Liver (tissue), 9 donors: ENCODE measurements around the gene COL23A1. TPM values are rescaled to one million over a fixed set of nuclear protein-coding genes. Genes with fewer than 3 reads are reported as not detected.

Source experiments
- DNase-seq: peaks from one replicate; pipeline ENCODE4 v3.0.0-alpha.2; 2017; ENCODE audit warnings: low spot score
- H3K27ac ChIP-seq, 2 donors: one replicate each; pipeline ENCODE4 v1.7.0; 2013; ENCODE audit warnings: inconsistent platforms in 2 of 2, low read length in 2 of 2, control low read depth in 1 of 2, low read depth in 1 of 2, mild to moderate bottlenecking in 1 of 2
- H3K27me3 ChIP-seq, 4 donors: one replicate each; pipeline versions ENCODE4 v1.6.1 to v1.7.0; 2013; ENCODE audit warnings: low read length in 3 of 4, inconsistent platforms in 1 of 4, mild to moderate bottlenecking in 1 of 4, moderate library complexity in 1 of 4; ENCODE audit not compliant: control insufficient read depth in 4 of 4, insufficient read depth in 4 of 4
- H3K36me3 ChIP-seq, 4 donors: one replicate each; pipeline versions ENCODE4 v1.6.1 to v1.7.0; 2013; ENCODE audit warnings: low read length in 3 of 4, mild to moderate bottlenecking in 3 of 4, low read depth in 1 of 4, moderate library complexity in 1 of 4; ENCODE audit not compliant: control insufficient read depth in 4 of 4, insufficient read depth in 3 of 4
- H3K4me1 ChIP-seq, 4 donors: one replicate each; pipeline versions ENCODE4 v1.6.1 to v1.7.0; 2013; ENCODE audit warnings: low read length in 3 of 4, mild to moderate bottlenecking in 3 of 4, moderate library complexity in 1 of 4; ENCODE audit not compliant: control insufficient read depth in 4 of 4, insufficient read depth in 4 of 4
- H3K4me3 ChIP-seq, 3 donors: one replicate each; pipeline versions ENCODE4 v1.6.1 to v1.7.0; 2013; ENCODE audit warnings: low read length in 3 of 3, control low read depth in 1 of 3, low read depth in 1 of 3, mild to moderate bottlenecking in 1 of 3
- H3K9ac ChIP-seq, 2 donors: one replicate each; pipeline ENCODE4 v1.7.0; 2013; ENCODE audit warnings: low read length in 2 of 2, mild to moderate bottlenecking in 2 of 2, moderate library complexity in 2 of 2, control low read depth in 1 of 2, low read depth in 1 of 2
- H3K9me3 ChIP-seq, 4 donors: one replicate each; pipeline versions ENCODE4 v1.6.1 to v1.7.0; 2013; ENCODE audit warnings: low read length in 3 of 4; ENCODE audit not compliant: control insufficient read depth in 4 of 4
- ATF3 ChIP-seq: IDR thresholded peaks from 2 replicates; pipeline ENCODE4 v1.6.1; 2016; ENCODE audit warnings: antibody characterized with exemption
- CTCF ChIP-seq: fragments of 150-350 bp; IDR thresholded peaks from 2 replicates; pipeline ENCODE4 v1.5.1; 2017; ENCODE audit warnings: improper control_type of control experiment, low read depth, low read length; ENCODE audit not compliant: missing input control
- EGR1 ChIP-seq, 2 donors: IDR thresholded peaks; 2 replicates each; pipeline ENCODE4 v1.6.1; 2016 to 2018; ENCODE audit warnings: antibody characterized with exemption in 2 of 2, low read depth in 2 of 2
- FOXA1 ChIP-seq: IDR thresholded peaks from 2 replicates; pipeline ENCODE4 v1.6.1; 2016; ENCODE audit warnings: antibody characterized with exemption
- FOXA2 ChIP-seq: IDR thresholded peaks from 2 replicates; pipeline ENCODE4 v1.6.1; 2016; ENCODE audit warnings: antibody characterized with exemption
- GABPA ChIP-seq, 2 donors: IDR thresholded peaks in 1 of 2; conservative IDR thresholded peaks in 1 of 2; 2 replicates each; pipeline ENCODE4 v1.6.1; 2016; ENCODE audit warnings: antibody characterized with exemption in 2 of 2, mild to moderate bottlenecking in 1 of 2, moderate library complexity in 1 of 2
- HNF4G ChIP-seq: IDR thresholded peaks from 2 replicates; pipeline ENCODE4 v1.6.1; 2016; ENCODE audit warnings: antibody characterized with exemption
- JUND ChIP-seq, 2 donors: IDR thresholded peaks; 2 replicates each; pipeline ENCODE4 v1.6.1; 2016; ENCODE audit warnings: antibody characterized with exemption in 2 of 2
- MAX ChIP-seq: IDR thresholded peaks from 2 replicates; pipeline ENCODE4 v1.6.1; 2016; ENCODE audit warnings: antibody characterized with exemption
- RAD21 ChIP-seq, 2 donors: IDR thresholded peaks; 2 replicates each; pipeline ENCODE4 v1.6.1; 2016; ENCODE audit warnings: antibody characterized with exemption in 2 of 2, mild to moderate bottlenecking in 2 of 2
- REST ChIP-seq: IDR thresholded peaks from 2 replicates; pipeline ENCODE4 v1.6.1; 2016; ENCODE audit warnings: antibody characterized with exemption, mild to moderate bottlenecking
- RXRA ChIP-seq, 2 donors: IDR thresholded peaks; 2 replicates each; pipeline ENCODE4 v1.6.1; 2017 to 2018; ENCODE audit warnings: antibody characterized with exemption in 2 of 2, mild to moderate bottlenecking in 1 of 2
- SP1 ChIP-seq: IDR thresholded peaks from 2 replicates; pipeline ENCODE4 v1.6.1; 2018; ENCODE audit warnings: antibody characterized with exemption, mild to moderate bottlenecking
- TAF1 ChIP-seq: conservative IDR thresholded peaks from 2 replicates; pipeline ENCODE4 v1.6.1; 2016; ENCODE audit warnings: antibody characterized with exemption, mild to moderate bottlenecking
- YY1 ChIP-seq: IDR thresholded peaks from 2 replicates; pipeline ENCODE4 v1.6.1; 2016; ENCODE audit warnings: antibody characterized with exemption, mild to moderate bottlenecking
- WGBS: extraction: QIAGEN DNeasy Blood & Tissue Kit; methylation state at CpG from one replicate; pipeline ENCODE4 v1.1.7; 2013; 5-methylcytosine and 5-hydroxymethylcytosine counted together
- polyA plus RNA-seq, 2 donors: library from polyadenylated mRNA; stranded (reverse) in 1 of 2; unstranded in 1 of 2; fragments of 200-250 nt in 1 of 2; fragments of >200 nt in 1 of 2; fragmentation: Nextera tagmentation in 1 of 2; extraction: Ambion mirVana in 1 of 2; gene quantifications; one replicate each; pipeline versions ENCODE4 v1.2.1 to v1.2.3, GENCODE V29; 2013 to 2015
- total RNA-seq, 2 donors: library from RNA; depleted of rRNA; stranded (reverse); fragments of >200 nt; gene quantifications; one replicate each; pipeline ENCODE4 v1.2.3, GENCODE V29; 2014
- donor health status: healthy.
- donor health status: healthy.
- donor health status: healthy.
- donor health status: healthy.
- donor health status: healthy.

The COL23A1 gene
- total RNA-seq (1 to 10 TPM in 1 of 2 donors, under 1 TPM in 1; 0.33 to 1.4 TPM), polyA plus RNA-seq (under 1 TPM; 0.08 to 0.21 TPM)

GRCh38 chr5:178590141-178590923, at the start of gene COL23A1:
Gene COL23A1 (minus strand): TSS chr5:178590393.
- WGBS = 2% methylated on average over 78 of the region's 78 CpGs

GRCh38 chr5:178637356-178638074, 47.3 kb upstream of the COL23A1 start:
- H3K9me3 ChIP-seq = peaks cover 0 to 11% (median 9%) of the 10 kb centered on the region in 4 donors
- H3K4me3 ChIP-seq = no peak overlapping the region
- peaks cover 0 to 2% (median 0%) of the 10 kb centered on the region in 4 donors for H3K36me3 ChIP-seq
- no peaks in the 10 kb centered on the region for H3K27me3 ChIP-seq
- no peak for DNase-seq
- 68% methylated on average over 9 of the region's 9 CpGs for WGBS
- no peak for TF ChIP-seq TAF1
- TF ChIP-seq MAX = no peak
- no peak for TF ChIP-seq ATF3
- TF ChIP-seq GABPA (IDR thresholded peaks at IDR 0.05 in 1 of 2, conservative IDR thresholded peaks at IDR 0.05 in 1 of 2) = no peak
- no peak for TF ChIP-seq SP1
- TF ChIP-seq HNF4G = no peak
- TF ChIP-seq FOXA2 = no peak
- no peak for TF ChIP-seq FOXA1
- no peak for TF ChIP-seq CTCF
- TF ChIP-seq EGR1 (IDR thresholded peaks at IDR 0.05; ENCODE audit: low read depth in 2 of 2) = no peak
- no peak for TF ChIP-seq JUND (IDR thresholded peaks at IDR 0.05)
- TF ChIP-seq YY1 = no peak
- no peak for TF ChIP-seq REST
- TF ChIP-seq RXRA (IDR thresholded peaks at IDR 0.05) = no peak
- H3K4me1 ChIP-seq = no peaks in the 10 kb centered on the region
- H3K9ac ChIP-seq = no peak overlapping the region
- H3K27ac ChIP-seq = no peak overlapping the region

More at GRCh38 chr5:178590141-178590923, at the start of gene COL23A1:
- TF ChIP-seq CTCF (peak; percentile 49), RAD21 (IDR thresholded peaks at IDR 0.05) (peak; percentile 73 to 79), GABPA (IDR thresholded peaks at IDR 0.05 in 1 of 2, conservative IDR thresholded peaks at IDR 0.05 in 1 of 2) (no peak)
- DNase-seq = peak; percentile 52
- H3K9me3 ChIP-seq = peaks cover 0 to 4% (median 2%) of the 10 kb centered on the region in 4 donors
- no peak within 1 kb of the TSS for H3K9ac ChIP-seq
- peak within 1 kb of the TSS in 2 of 3 donors; percentile 24 to 49 for H3K4me3 ChIP-seq
- peaks cover 9 to 14% (median 11%) of the 10 kb centered on the region in 4 donors for H3K4me1 ChIP-seq
- H3K27me3 ChIP-seq = peaks cover 0 to 4% (median 0%) of the 10 kb centered on the region in 4 donors
- no peak within 1 kb of the TSS for H3K27ac ChIP-seq
- peaks cover 0 to 9% (median under 1%) of the 10 kb centered on the region in 4 donors for H3K36me3 ChIP-seq
